GM20000 (cell line): Measurements from ENCODE around the gene SLC35F3.

Experiments
- DNase-seq: peaks from one replicate; pipeline ENCODE4 v3.0.0; 2012; ENCODE audit warnings: low spot score
- CTCF ChIP-seq: IDR thresholded peaks from 2 replicates; pipeline ENCODE4 v1.5.1; 2012; ENCODE audit warnings: mild to moderate bottlenecking, control low read depth; ENCODE audit errors: extremely low read depth, missing control alignments

SLC35F3 gene

DNA sequence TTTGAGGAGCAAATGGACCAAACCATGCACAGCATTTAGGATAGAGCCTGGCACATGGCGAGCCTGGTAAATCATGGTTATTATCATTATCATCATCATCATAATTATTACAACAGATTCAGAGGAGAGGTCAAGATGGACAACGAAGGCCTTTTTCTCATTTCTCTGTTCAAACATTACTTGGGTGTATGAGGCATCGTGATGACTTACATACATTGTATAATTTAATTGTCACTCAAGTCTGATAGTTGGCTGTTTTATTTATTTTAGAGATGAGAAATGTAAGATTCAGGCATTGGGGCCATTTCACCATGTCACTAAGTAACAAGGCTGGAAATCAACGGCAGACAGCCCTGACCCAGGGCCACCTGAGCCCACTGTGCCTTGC lies 68.1 kb downstream of the SLC35F3 start:
- DNase-seq, result no peak
- TF ChIP-seq CTCF, result no peak

DNA sequence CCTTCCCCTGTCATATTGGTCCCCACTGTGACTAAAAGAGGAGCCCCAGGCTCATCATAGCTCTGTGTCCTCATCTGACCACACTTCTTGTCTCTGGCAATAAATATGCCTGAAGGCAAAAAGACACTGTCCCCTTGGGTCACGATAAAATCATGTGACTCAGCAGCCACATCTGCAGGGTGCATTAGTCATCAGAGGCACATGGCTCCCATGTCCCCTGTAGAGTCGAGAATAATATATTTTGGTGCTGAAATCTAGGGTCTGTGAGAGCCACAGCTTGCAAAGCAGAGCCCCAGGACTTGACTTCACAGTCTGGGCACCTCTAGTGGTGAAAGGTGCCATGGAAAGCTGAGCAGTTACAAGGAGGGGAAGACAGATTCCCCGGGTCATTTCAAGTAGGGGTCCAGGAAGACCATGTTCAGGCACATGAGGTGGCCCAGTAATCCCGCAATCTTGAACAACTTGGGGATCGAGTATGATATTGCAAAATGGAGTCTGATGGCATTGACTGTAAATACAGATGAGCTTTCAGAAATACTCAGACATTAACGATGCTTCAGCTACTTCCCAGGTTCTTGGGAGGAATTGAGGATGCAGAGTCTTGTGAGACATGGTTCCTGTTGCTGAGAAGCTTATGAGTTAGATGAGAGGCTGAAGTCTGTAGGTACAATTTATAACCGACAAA lies 68.6 kb downstream of the SLC35F3 start:
- no peak for DNase-seq
- no peak for TF ChIP-seq CTCF

DNA sequence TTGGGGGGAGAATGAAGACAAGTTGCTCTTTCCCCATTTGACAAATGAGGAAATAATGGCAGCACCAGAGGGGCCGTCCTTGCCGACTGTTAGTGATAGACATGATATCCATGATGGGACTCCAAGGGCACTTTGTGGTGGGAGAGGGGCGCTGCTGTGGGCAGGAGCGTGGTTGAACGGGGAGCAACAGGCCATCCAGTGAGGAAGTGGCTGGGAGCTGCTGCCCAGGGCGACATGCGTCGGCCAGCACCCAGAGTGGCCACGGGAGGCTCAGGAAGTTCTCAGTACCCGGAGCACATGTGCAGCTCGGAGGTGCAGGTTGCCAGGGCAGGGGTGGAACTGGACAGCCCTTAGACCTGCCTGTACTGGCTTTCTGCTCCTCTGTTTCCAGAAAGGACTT lies 71.0 kb downstream of the SLC35F3 start:
- DNase-seq, result no peak
- no peak for TF ChIP-seq CTCF

DNA sequence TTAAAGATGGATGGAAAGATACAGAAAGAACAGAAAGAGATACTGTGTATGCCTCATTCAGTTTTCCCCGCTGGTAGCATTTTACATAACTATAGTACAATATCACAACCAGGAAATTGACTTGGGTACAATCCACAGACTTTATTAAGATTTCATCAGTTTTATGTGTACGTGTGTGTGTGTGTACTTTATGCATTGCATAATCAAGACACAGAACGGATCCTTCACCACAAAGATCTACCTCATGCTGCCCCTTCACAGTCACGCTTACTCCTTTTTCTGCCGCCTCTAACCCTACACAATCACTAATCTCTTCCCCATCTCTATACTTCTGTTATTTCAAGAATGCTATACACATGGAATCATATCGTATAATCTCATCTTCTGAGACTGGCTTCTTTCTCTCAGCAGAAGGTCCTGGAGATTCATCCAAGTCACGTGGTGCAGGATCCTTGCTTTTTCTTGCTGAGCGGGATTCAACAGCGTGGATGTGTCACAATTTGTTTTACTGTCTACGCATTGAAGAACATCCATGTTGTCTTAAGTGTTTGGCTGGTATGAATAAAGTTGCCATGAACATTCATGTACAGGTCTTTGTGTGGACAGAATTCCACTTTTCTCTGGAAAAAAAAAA lies 76.7 kb downstream of the SLC35F3 start:
- no peak for TF ChIP-seq CTCF
- no peak for DNase-seq

- no peak for TF ChIP-seq CTCF
- no peak for DNase-seq
Observed at GRCh38 chr1:233982827-233983518, 78.5 kb downstream of the SLC35F3 start.

DNA sequence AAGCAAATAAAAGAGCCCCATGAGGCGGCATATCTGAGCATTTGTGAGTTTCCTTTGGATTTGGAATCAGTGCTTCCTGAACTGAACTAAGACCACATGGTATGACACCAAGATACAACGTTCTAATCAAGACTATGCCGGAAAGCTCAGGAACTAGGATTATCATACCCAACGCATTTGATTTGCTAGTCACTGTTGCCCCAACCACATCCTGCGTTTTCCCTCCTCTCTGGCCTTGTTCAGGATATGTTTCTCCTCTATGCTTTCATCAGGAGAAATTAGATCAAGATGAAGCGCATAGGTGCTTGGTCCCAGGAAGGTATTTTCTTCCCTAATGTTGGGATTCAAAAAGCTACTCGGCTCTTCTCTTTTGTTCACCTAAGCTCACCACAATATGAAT lies 79.3 kb downstream of the SLC35F3 start:
- DNase-seq, result no peak
- TF ChIP-seq CTCF, result no peak
